Activated CD8-positive, alpha-beta T cell treated with anti-CD3 and anti-CD28 coated beads for 36 hours (primary cell): ENCODE data around the gene HNF1B. TPM values are rescaled to one million over a fixed set of nuclear protein-coding genes. Genes with fewer than 3 reads are reported as not detected.

Experiments used
- ATAC-seq: fragments of 200-7000 bp; cut with Tn5 transposase; one replicate; pipeline ENCODE4 v1.10.0; 2021; ENCODE audit warnings: mild to moderate bottlenecking, moderate library complexity
- CTCF ChIA-PET: fragments of 350-600 bp; sonication (Branson Sonifier 250); formaldehyde crosslinking; loops from one replicate; lab custom pipeline; 2021; ENCODE audit warnings: antibody characterized with exemption; lab: Charles Lee
- POLR2A ChIA-PET: fragments of 350-600 bp; sonication (Branson Sonifier 250); formaldehyde crosslinking; loops from one replicate; lab custom pipeline; 2021; ENCODE audit warnings: antibody characterized with exemption; lab: Charles Lee
- DNase-seq: peaks from one replicate; pipeline ENCODE4 v3.0.0-alpha.2; 2020
- H3K27ac Mint-ChIP-seq: one replicate; pipeline ENCODE4 v1.8.0; 2021; ENCODE audit warnings: mild to moderate bottlenecking, mixed read lengths
- H3K27me3 Mint-ChIP-seq: one replicate; pipeline ENCODE4 v1.8.0; 2021; ENCODE audit warnings: mixed read lengths
- H3K36me3 Mint-ChIP-seq: one replicate; pipeline ENCODE4 v1.8.0; 2021; ENCODE audit warnings: low read depth, mixed read lengths
- H3K4me1 Mint-ChIP-seq: one replicate; pipeline ENCODE4 v1.8.0; 2021; ENCODE audit warnings: low read depth, mixed read lengths
- H3K4me3 Mint-ChIP-seq: one replicate; pipeline ENCODE4 v1.8.0; 2021; ENCODE audit warnings: mild to moderate bottlenecking, moderate library complexity, mixed read lengths
- H3K9me3 Mint-ChIP-seq: one replicate; pipeline ENCODE4 v1.8.0; 2021; ENCODE audit warnings: mixed read lengths
- CTCF ChIP-seq: fragments of 200-600 bp; IDR thresholded peaks from one replicate; pipeline ENCODE4 v1.8.0; 2022; ENCODE audit warnings: antibody characterized with exemption, mild to moderate bottlenecking
- intact Hi-C: fragments of 100-400 bp; cut with micrococcal nuclease; formaldehyde crosslinking; loops from one replicate; pipeline ENCODE4 v1.10.0; 2022
- total RNA-seq, 2 experiments: library from RNA; stranded (reverse); gene quantifications; one replicate each; pipeline ENCODE4 v1.2.3, GENCODE V29; 2021

HNF1B gene
- total RNA-seq, 2 experiments from 2014 or later: 0.59 to 0.60 TPM

DNA sequence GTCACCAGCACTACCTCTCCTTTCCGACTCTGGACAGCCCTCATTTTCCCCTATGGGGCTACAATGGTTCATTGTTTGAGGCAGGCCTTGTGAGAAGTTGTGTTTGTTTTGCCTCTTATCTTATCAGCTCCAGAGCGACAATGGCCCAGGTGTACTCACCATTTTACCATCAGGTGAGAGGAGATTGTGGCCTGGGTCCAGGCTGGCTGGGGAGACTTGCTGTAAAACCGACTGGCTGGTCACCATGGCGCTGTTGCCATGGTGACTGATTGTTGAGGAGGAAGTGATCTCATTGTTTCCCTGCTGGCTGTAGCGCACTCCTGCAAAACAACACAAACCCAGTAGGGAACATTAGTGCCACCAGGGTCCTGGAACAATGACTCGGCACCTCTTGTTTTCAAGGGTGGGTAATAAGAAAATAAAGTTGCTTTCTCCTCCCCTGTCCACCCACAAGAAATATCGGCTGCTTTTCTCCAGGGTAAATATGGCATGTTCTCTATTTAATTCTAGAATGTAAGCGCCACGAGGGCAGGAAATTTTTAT lies 34.4 kb downstream of the HNF1B start:
- Mint-ChIP-seq H3K27me3 (peaks cover 19% of the 10 kb centered on the region), H3K27ac (no peak overlapping the region), H3K36me3 (no peaks in the 10 kb centered on the region), H3K4me1 (peaks cover 2% of the 10 kb centered on the region), H3K9me3 (no peaks in the 10 kb centered on the region), H3K4me3 (no peak overlapping the region)
- DNase-seq (peak; percentile 14), ATAC-seq (no peak)
- intact Hi-C loops: loop anchor here (5.0 kb wide), 1 partner anchor 62 kb away; no protein-coding TSS in a partner anchor
- CTCF ChIA-PET: no interaction called here
- TF ChIP-seq CTCF: no peak
- POLR2A ChIA-PET: no interaction called here

DNA sequence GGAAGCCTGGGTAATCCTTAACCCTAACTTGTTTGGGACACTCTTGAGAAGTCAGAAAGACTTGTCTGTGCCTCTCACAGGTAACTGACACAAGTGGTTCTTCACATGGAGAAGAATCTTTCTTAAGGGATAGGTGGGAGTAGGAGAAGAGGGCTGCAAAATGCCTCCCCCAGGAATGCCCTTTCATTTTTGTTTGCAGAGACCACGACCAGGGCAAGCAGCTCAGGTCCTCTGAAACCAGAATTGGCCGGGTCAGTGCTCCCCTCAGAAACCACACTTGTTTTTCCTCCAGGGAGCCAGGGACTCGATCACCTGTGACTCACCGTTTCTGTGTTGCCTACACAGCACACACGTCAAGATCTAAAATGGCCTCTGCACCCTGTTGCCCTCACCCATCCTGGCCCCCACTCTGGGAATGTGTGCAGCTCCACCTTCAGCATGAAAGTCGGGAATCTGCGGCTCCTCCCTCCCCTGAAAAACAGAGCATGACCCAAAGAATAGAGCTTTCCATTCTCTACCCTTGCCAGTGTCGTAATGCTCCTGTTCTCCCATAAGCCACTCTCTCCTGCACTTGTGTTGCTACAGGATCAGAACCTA lies 36.1 kb downstream of the HNF1B start:
- ChIA-PET CTCF (interaction anchor here (1.2 to 1.7 kb wide), 2 partner anchors 83 to 181 kb away, joined by 3 to 4 read pairs; no protein-coding TSS in a partner anchor), POLR2A (no interaction called here)
- Mint-ChIP-seq H3K4me1 (peaks cover 2% of the 10 kb centered on the region), H3K27ac (no peak overlapping the region), H3K27me3 (peaks cover 18% of the 10 kb centered on the region), H3K4me3 (no peak overlapping the region), H3K36me3 (no peaks in the 10 kb centered on the region), H3K9me3 (no peaks in the 10 kb centered on the region)
- no peak for ATAC-seq
- peak; percentile 26 for DNase-seq
- TF ChIP-seq CTCF: no peak
- intact Hi-C loops: no loop called here

DNA sequence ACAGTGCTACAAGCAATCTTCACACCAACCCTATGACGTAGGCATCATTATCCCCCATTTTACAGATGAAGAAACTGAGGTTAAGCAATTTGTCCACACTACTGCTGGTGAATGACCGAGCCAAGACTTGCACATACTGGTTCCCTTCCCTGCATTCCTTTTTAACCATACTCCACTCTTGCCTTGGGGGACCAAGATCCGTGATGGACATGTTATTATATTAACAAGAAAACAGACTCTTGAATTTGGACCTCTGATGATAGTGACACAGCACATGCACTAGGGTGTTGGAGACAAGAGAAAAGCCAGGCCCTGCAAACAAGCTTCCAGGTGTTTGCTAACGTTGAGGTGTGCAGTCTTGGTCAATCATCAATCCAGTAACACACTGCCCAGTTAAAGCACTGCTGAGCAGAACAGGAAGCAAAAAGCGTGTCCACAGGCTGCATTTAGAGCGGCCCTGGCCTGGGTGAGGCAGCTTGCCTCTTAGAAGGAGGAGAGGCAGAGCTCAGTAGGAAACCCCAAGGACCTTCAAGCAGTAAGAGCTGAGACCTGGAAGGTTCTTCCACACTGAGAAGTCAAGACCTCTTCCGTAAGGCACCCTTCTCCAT lies 36.7 kb downstream of the HNF1B start:
- no peak for ATAC-seq
- Mint-ChIP-seq H3K9me3 (no peaks in the 10 kb centered on the region), H3K27me3 (peaks cover 20% of the 10 kb centered on the region), H3K27ac (no peak overlapping the region), H3K4me3 (no peak overlapping the region), H3K4me1 (peaks cover 2% of the 10 kb centered on the region), H3K36me3 (no peaks in the 10 kb centered on the region)
- no peak for DNase-seq
- no peak for TF ChIP-seq CTCF
- CTCF ChIA-PET: interaction anchor here (1.2 to 1.7 kb wide), 2 partner anchors 83 to 180 kb away, joined by 3 to 4 read pairs; no protein-coding TSS in a partner anchor
- intact Hi-C loops: no loop called here
- POLR2A ChIA-PET: no interaction called here

GRCh38 chr17:37706446-37706845 lies 38.4 kb downstream of the HNF1B start:
- DNase-seq: no peak
- CTCF ChIA-PET: no interaction called here

More at GRCh38 chr17:37706446-37706845, 38.4 kb downstream of the HNF1B start:
- no peak for TF ChIP-seq CTCF
- H3K27me3 Mint-ChIP-seq: peaks cover 23% of the 10 kb centered on the region
- H3K9me3 Mint-ChIP-seq: no peaks in the 10 kb centered on the region
- POLR2A ChIA-PET: no interaction called here
- H3K27ac Mint-ChIP-seq: no peak overlapping the region
- no peaks in the 10 kb centered on the region for H3K36me3 Mint-ChIP-seq
- peaks cover 11% of the 10 kb centered on the region for H3K4me1 Mint-ChIP-seq
- no peak for ATAC-seq
- intact Hi-C loops: no loop called here
- no peak overlapping the region for H3K4me3 Mint-ChIP-seq
